DOHH2 (cell line): Measurements from ENCODE around the gene FUNDC2.

Experiments
- EZH2phosphoT487 ChIP-seq: fragments of 200-600 bp; sonication (generic); IDR thresholded peaks from 2 replicates; pipeline ENCODE4 v1.6.1; 2017; ENCODE audit warnings: borderline replicate concordance, mild to moderate bottlenecking, antibody characterized with exemption, low read length, moderate library complexity, mixed read lengths
- TF ChIP-seq, protein P1 (sequence below): fragments of 200-600 bp; sonication (generic); IDR thresholded peaks from one replicate; pipeline ENCODE4 v1.5.1; 2014; ENCODE audit warnings: antibody characterized with exemption, mild to moderate bottlenecking, low read depth, low read length; ENCODE audit not compliant: poor library complexity, severe bottlenecking

DNA sequence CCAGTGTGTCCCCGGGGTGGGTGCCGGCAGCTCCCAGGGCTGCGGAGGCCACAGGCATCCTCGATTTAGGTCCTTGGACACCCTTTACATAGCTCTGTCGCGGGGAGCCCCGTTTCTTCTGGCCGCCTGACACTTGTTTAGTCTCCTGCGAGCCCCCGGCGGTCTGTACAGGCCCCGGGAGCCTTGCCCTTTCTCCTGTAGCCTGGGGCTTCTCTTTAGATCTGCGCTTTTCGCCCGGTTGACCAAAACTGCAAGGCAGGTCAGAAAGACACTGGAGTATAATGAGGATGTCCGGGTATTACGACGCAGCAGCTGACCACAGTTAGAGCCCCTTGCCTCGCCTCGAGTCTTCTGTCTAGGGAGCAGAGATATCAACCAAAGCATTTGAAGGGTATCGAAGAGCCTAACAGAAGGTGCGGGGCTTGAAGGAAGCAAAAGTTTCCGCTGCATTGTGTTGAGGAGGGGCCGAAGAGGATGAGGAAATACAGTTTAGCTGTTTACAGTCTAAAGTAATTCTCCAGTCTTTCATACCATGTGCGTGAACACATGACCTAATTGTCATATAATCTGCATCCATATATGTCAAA is 45.1 kb downstream of the FUNDC2 start:
- TF ChIP-seq, protein P1, sequence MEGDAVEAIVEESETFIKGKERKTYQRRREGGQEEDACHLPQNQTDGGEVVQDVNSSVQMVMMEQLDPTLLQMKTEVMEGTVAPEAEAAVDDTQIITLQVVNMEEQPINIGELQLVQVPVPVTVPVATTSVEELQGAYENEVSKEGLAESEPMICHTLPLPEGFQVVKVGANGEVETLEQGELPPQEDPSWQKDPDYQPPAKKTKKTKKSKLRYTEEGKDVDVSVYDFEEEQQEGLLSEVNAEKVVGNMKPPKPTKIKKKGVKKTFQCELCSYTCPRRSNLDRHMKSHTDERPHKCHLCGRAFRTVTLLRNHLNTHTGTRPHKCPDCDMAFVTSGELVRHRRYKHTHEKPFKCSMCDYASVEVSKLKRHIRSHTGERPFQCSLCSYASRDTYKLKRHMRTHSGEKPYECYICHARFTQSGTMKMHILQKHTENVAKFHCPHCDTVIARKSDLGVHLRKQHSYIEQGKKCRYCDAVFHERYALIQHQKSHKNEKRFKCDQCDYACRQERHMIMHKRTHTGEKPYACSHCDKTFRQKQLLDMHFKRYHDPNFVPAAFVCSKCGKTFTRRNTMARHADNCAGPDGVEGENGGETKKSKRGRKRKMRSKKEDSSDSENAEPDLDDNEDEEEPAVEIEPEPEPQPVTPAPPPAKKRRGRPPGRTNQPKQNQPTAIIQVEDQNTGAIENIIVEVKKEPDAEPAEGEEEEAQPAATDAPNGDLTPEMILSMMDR: no peak
- no peak for TF ChIP-seq EZH2phosphoT487
